Endothelial cell of umbilical vein (primary cell): Measurements from ENCODE around the gene LRP6. TPM values are rescaled to one million over a fixed set of nuclear protein-coding genes. Genes with fewer than 3 reads are reported as not detected.

Source experiments
- BruUV-seq: library from RNA; stranded (reverse); fragments of 400-500 nt; replicated peaks from 2 replicates; lab custom pipeline; 2021; lab: Mats Ljungman, UMichigan
- CTCF ChIA-PET: fragments of 300-600, 350-600 bp; sonication (Branson Sonifier 250); formaldehyde crosslinking; loops from one replicate; lab custom pipeline; 2021; ENCODE audit warnings: antibody characterized with exemption, inconsistent platforms; lab: Charles Lee
- POLR2A ChIA-PET: fragments of 300-600, 350-600 bp; sonication (Branson Sonifier 250); formaldehyde crosslinking; loops from one replicate; lab custom pipeline; 2021; ENCODE audit warnings: antibody characterized with exemption, inconsistent platforms; lab: Charles Lee
- DNase-seq: peaks from one replicate; pipeline ENCODE4 v3.0.0-alpha.2; 2011; ENCODE audit warnings: low read depth, low spot score
- FAIRE-seq: peaks from 2 replicates; lab custom pipeline; 2011; peaks lifted over from hg19 to GRCh38; lab: Jason Lieb, UNC
- H2AFZ ChIP-seq: 2 replicates; pipeline ENCODE4 v1.6.0; 2012; ENCODE audit warnings: low read depth, low read length, control low read depth, inconsistent platforms
- H3K27ac ChIP-seq: 2 replicates; pipeline ENCODE4 v1.5.1; 2011; ENCODE audit warnings: low read depth, mild to moderate bottlenecking, control low read depth, low read length, moderate library complexity; ENCODE audit not compliant: insufficient read depth
- H3K27me3 ChIP-seq, 2 experiments: 2 replicates each; pipeline versions ENCODE4 v1.6.0 to v1.6.1; 2011; ENCODE audit warnings: low read length in 2 of 2, mixed read lengths in 1 of 2; ENCODE audit not compliant: control insufficient read depth in 2 of 2, insufficient read depth in 2 of 2
- H3K36me3 ChIP-seq, 2 experiments: 2 replicates in 1 of 2; 3 replicates in 1 of 2; pipeline ENCODE4 v1.5.1; 2011; ENCODE audit warnings: low read length in 2 of 2, mild to moderate bottlenecking in 1 of 2, moderate library complexity in 1 of 2; ENCODE audit not compliant: control insufficient read depth in 2 of 2, insufficient read depth in 2 of 2; ENCODE audit errors: extremely low read depth in 1 of 2
- H3K4me1 ChIP-seq: 3 replicates; pipeline ENCODE4 v1.5.1; 2011; ENCODE audit warnings: mild to moderate bottlenecking, low read length; ENCODE audit not compliant: control insufficient read depth, insufficient read depth; ENCODE audit errors: extremely low read depth
- H3K4me2 ChIP-seq: 2 replicates; pipeline ENCODE4 v1.6.1; 2011; ENCODE audit warnings: low read length, control low read depth, mixed read lengths; ENCODE audit not compliant: insufficient read depth
- H3K4me3 ChIP-seq, 3 experiments: fragments of 200-600 bp in 1 of 3; sonication (generic), shearing (Covaris generic) in 1 of 3; replicated peaks in 1 of 3; 2 replicates each; pipeline ENCODE4 v1.5.1; 2011 to 2016; ENCODE audit warnings: control low read depth in 3 of 3, low read length in 3 of 3, mild to moderate bottlenecking in 2 of 3, inconsistent platforms in 1 of 3, low read depth in 1 of 3, moderate library complexity in 1 of 3; ENCODE audit not compliant: insufficient read depth in 1 of 3
- H3K79me2 ChIP-seq: 2 replicates; pipeline ENCODE4 v1.6.0; 2012; ENCODE audit warnings: low read length, inconsistent platforms; ENCODE audit not compliant: control insufficient read depth, insufficient read depth
- H3K9ac ChIP-seq: replicated peaks from 2 replicates; pipeline ENCODE3; 2011; ENCODE audit warnings: low read length, control low read depth; ENCODE audit not compliant: insufficient read depth; ENCODE audit errors: extremely low read depth
- H3K9me1 ChIP-seq: replicated peaks from 3 replicates; pipeline ENCODE4 v1.6.0; 2011; ENCODE audit warnings: mild to moderate bottlenecking, low read length; ENCODE audit not compliant: control insufficient read depth, insufficient read depth; ENCODE audit errors: extremely low read depth
- H3K9me3 ChIP-seq: replicated peaks from 2 replicates; pipeline ENCODE4 v1.5.1; 2012; ENCODE audit warnings: low read length, inconsistent platforms; ENCODE audit not compliant: control insufficient read depth, insufficient read depth
- H4K20me1 ChIP-seq: replicated peaks from 2 replicates; pipeline ENCODE3; 2011; ENCODE audit warnings: mild to moderate bottlenecking, low read length; ENCODE audit not compliant: control insufficient read depth, insufficient read depth; ENCODE audit errors: extremely low read depth
- CTCF ChIP-seq, 2 donors: IDR thresholded peaks; 1 replicate in 1 of 2; 2 replicates in 1 of 2; pipeline ENCODE4 v1.5.1; 2011; ENCODE audit warnings: low read length in 2 of 2, mild to moderate bottlenecking in 2 of 2, moderate library complexity in 2 of 2, control low read depth in 1 of 2, inconsistent platforms in 1 of 2, low read depth in 1 of 2; ENCODE audit not compliant: insufficient read depth in 1 of 2; ENCODE audit errors: extremely low read depth in 1 of 2
- EZH2 ChIP-seq: IDR thresholded peaks from 2 replicates; pipeline ENCODE4 v1.6.1; 2012; ENCODE audit warnings: borderline replicate concordance, low read depth, mild to moderate bottlenecking, moderate library complexity, low read length, inconsistent platforms; ENCODE audit not compliant: severe bottlenecking
- FOS ChIP-seq: IDR thresholded peaks from 2 replicates; pipeline ENCODE4 v1.6.1; 2011; ENCODE audit warnings: mild to moderate bottlenecking, low read length, moderate library complexity, borderline replicate concordance; ENCODE audit not compliant: insufficient read depth
- GATA2 ChIP-seq: IDR thresholded peaks from 2 replicates; pipeline ENCODE4 v1.7.0; 2011; ENCODE audit warnings: low read depth, mild to moderate bottlenecking, moderate library complexity, mixed read lengths, low read length; ENCODE audit not compliant: insufficient read length, insufficient read depth
- JUN ChIP-seq: IDR thresholded peaks from 2 replicates; pipeline ENCODE4 v1.6.1; 2011; ENCODE audit warnings: borderline replicate concordance, low read depth; ENCODE audit not compliant: insufficient read length, insufficient read depth
- MYC ChIP-seq: IDR thresholded peaks from one replicate; pipeline ENCODE4 v1.6.1; 2011; ENCODE audit warnings: mild to moderate bottlenecking, low read depth, low read length
- POLR2A ChIP-seq: IDR thresholded peaks from 2 replicates; pipeline ENCODE4 v1.6.1; 2012; ENCODE audit warnings: low read depth, mild to moderate bottlenecking, control low read depth, low read length
- POLR2AphosphoS5 ChIP-seq: IDR thresholded peaks from 2 replicates; pipeline ENCODE4 v1.6.1; 2012; ENCODE audit warnings: low read depth, mild to moderate bottlenecking, control low read depth, low read length, moderate library complexity; ENCODE audit not compliant: insufficient read depth
- dilution Hi-C: fragments of 300-500 bp; cut with MboI; formaldehyde crosslinking; loops from one replicate; pipeline ENCODE4 v1.15.0; 2019; ENCODE audit warnings: low sequenced_read_pairs; ENCODE audit not compliant: extremely low pct_ligation_motif_present
- intact Hi-C: fragments of 100-400 bp; cut with micrococcal nuclease; formaldehyde crosslinking; loops from one replicate; pipeline ENCODE4 v1.10.0; 2022
- polyA plus RNA-seq, 4 experiments: library from polyadenylated mRNA; depleted of rRNA in 3 of 4; stranded (reverse) in 3 of 4; unstranded in 1 of 4; fragments of >200 nt; gene quantifications; 2 replicates each; pipeline versions ENCODE4 v1.2.1 to v1.2.3, GENCODE V29; 2011 to 2012; ENCODE audit warnings: missing spikeins in 1 of 4
- total RNA-seq: library from RNA; stranded (reverse); gene quantifications from 2 replicates; pipeline ENCODE4 v1.2.3, GENCODE V29; 2021
- TF ChIP-seq, protein P1 (sequence below): IDR thresholded peaks from 2 replicates; pipeline ENCODE4 v1.6.1; 2011; ENCODE audit not compliant: insufficient read depth, insufficient read length

LRP6 gene
- total and polyA plus RNA-seq, 2 donors (not counting 3 experiments of a cell fraction or from before 2014, with no cell fraction given), result 28.5 to 41.7 TPM

DNA sequence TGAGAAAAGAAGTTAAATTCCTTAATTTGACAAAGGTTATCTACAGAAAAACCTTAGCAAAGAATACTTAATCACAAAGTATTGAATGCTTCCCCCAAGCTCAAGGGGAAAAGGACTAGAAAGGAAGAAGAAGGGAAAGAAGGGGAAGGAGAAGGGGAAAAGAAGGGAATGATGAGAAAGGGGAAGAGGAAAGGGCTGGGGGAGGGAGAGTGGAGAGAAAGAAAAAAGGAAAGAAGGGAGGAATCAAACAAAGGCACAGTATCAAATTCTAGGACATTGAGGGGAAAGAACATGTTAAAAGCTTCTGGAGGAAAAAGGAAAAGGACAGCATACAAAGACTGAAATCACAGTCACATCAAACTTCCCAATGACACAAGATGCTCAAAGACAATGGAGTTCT is 125.8 kb downstream of the LRP6 start:
- no TSS peak for BruUV-seq
- POLR2A ChIA-PET, result no interaction called here

More for the DNA sequence above, 125.8 kb downstream of the LRP6 start:
- CTCF ChIA-PET, result no interaction called here
- FAIRE-seq (no peak), DNase-seq (no peak)
- Histone ChIP-seq H3K79me2 (no peaks in the 10 kb centered on the region), H3K9me3 (no peaks in the 10 kb centered on the region), H3K4me3 (no peak overlapping the region), H3K4me2 (no peak overlapping the region), H3K4me1 (no peaks in the 10 kb centered on the region), H3K9ac (no peak overlapping the region), H4K20me1 (no peaks in the 10 kb centered on the region), H3K36me3 (no peaks in the 10 kb centered on the region), H3K9me1 (no peaks in the 10 kb centered on the region), H3K27ac (no peak overlapping the region), H2AFZ (no peak overlapping the region), H3K27me3 (no peaks in the 10 kb centered on the region)
- dilution Hi-C loops, result no loop called here
- intact Hi-C loops, result loop anchor here (10.0 kb wide), 1 partner anchor 124 kb away; the partner anchor contains the start of gene LRP6
- no peak for TF ChIP-seq CTCF (IDR thresholded peaks at IDR 0.05; ENCODE audit: extremely low read depth in 1 of 2, insufficient read depth in 1 of 2, low read depth in 1 of 2, low read length in 2 of 2)
- TF ChIP-seq, protein P1, sequence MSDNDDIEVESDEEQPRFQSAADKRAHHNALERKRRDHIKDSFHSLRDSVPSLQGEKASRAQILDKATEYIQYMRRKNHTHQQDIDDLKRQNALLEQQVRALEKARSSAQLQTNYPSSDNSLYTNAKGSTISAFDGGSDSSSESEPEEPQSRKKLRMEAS, result no peak
- TF ChIP-seq POLR2A, result no peak
- no peak for TF ChIP-seq GATA2
- TF ChIP-seq FOS, result no peak
- TF ChIP-seq MYC, result no peak
- no peak for TF ChIP-seq JUN
- no peak for TF ChIP-seq EZH2
- TF ChIP-seq POLR2AphosphoS5, result no peak
